Gastroesophageal sphincter (tissue), 3 donors: ENCODE results near the gene EVPL.

ENCODE experiments used
- POLR2A ChIP-seq, 2 donors: fragments of 450-650 bp; IDR thresholded peaks; one replicate each; pipeline ENCODE4 v1.6.1; 2017; ENCODE audit warnings: antibody characterized with exemption in 2 of 2, mild to moderate bottlenecking in 2 of 2, moderate library complexity in 1 of 2
- POLR2AphosphoS5 ChIP-seq: sonication (generic); formaldehyde crosslinking; IDR thresholded peaks from one replicate; pipeline ENCODE4 v1.6.1; 2017; ENCODE audit warnings: antibody characterized with exemption
- TF ChIP-seq, protein P1 (sequence below), 4 experiments: fragments of 200-600 bp in 2 of 4; fragments of 450-650 bp in 2 of 4; sonication (generic) in 1 of 4; IDR thresholded peaks; one replicate each; pipeline ENCODE4 v1.5.1; 2017 to 2019; ENCODE audit warnings: antibody characterized with exemption in 4 of 4, mild to moderate bottlenecking in 2 of 4, moderate library complexity in 2 of 4

DNA sequence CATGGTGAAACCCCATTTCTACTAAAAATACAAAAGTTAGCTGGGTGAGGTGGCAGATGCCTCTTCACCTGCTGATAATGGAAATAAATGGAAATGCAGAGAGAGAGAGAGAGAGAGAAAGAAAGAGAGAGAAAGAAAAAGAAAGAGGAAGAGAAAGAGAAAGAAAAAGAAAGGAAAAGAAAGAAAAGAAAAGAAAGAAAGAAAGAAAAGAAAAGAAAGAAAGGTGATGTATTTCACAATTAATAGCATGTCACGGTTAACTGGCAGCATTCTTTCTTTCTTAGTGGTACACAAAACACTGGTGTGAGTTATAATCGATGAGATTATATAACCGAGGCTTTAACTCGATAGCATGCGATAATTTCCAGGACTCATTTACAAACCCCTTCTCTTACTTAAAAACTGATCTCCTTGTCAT lies 51.3 kb downstream of the EVPL start:
- TF ChIP-seq, protein P1, sequence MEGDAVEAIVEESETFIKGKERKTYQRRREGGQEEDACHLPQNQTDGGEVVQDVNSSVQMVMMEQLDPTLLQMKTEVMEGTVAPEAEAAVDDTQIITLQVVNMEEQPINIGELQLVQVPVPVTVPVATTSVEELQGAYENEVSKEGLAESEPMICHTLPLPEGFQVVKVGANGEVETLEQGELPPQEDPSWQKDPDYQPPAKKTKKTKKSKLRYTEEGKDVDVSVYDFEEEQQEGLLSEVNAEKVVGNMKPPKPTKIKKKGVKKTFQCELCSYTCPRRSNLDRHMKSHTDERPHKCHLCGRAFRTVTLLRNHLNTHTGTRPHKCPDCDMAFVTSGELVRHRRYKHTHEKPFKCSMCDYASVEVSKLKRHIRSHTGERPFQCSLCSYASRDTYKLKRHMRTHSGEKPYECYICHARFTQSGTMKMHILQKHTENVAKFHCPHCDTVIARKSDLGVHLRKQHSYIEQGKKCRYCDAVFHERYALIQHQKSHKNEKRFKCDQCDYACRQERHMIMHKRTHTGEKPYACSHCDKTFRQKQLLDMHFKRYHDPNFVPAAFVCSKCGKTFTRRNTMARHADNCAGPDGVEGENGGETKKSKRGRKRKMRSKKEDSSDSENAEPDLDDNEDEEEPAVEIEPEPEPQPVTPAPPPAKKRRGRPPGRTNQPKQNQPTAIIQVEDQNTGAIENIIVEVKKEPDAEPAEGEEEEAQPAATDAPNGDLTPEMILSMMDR (IDR thresholded peaks at IDR 0.05) = no peak
- TF ChIP-seq POLR2A (IDR thresholded peaks at IDR 0.05) = no peak
- no peak for TF ChIP-seq POLR2AphosphoS5
